ENCODE data around the gene TXNDC11.

The TXNDC11 gene

DNA sequence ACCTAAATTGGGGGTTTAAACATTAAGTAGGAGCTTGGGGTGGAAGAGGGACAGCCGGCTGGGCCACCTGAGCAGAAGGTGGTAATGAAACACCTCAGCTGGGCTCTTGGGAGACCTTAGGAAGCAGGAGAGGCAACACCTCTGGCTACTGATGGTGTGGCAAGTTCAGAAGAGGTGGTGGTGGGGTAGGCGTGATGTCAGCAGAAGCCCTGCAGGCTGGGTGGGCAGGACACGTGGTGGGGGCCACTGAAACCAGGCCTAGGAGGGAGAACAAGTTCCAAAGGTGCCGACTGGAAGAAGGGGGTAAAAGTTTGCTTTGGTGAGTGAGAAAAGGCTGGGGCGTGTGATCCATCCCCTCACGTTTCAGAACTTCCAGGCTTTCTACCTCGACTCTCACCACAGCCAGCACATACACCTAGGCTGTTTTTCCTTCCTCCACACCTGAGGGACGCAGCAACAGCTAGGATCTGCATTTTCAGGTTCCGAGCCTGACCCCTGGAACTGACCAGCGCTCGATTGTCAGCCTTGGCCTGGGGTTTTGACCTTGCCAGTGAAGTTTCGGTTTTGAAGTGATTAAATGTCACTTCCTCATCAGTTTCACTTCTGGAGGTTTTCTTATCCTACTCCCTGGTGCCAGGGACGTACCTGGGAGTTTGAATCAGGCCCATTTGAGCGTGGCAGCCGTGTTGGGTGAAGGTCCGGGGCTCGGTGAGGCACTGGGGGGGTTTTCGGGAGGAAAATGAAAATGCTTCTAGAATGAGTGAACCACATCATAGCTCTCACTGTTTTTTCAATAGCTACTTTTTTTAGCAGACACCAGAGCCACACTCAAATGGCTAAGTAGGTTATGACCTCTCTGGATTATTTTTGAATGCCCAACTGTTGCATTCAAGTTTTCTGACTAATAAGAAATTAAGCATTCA, 64.4 kb downstream of the TXNDC11 start:
- H3K4ac ChIP-seq (ENCODE audit: low read depth, low read length), result no peak overlapping the region
- H3K9ac ChIP-seq (ENCODE audit: low read length), result no peak overlapping the region
- no peaks in the 10 kb centered on the region for H3K27me3 ChIP-seq (ENCODE audit: insufficient read depth, low read length)
- peaks cover 2% of the 10 kb centered on the region for H3K9me3 ChIP-seq (ENCODE audit: insufficient read depth, low read depth, low read length)
- H3K4me2 ChIP-seq (ENCODE audit: low read length), result no peak overlapping the region
- no peak overlapping the region for H4K12ac ChIP-seq (ENCODE audit: low read depth, low read length)
- H2BK5ac ChIP-seq (ENCODE audit: low read depth, low read length, poor library complexity), result no peak overlapping the region
- no peak overlapping the region for H3K23ac ChIP-seq (ENCODE audit: low read length)
- H2BK120ac ChIP-seq (ENCODE audit: insufficient read depth, low read length, poor library complexity), result no peak overlapping the region
- H3K79me2 ChIP-seq (ENCODE audit: control insufficient read depth, insufficient read depth, low read length, poor library complexity), result peaks cover 2% of the 10 kb centered on the region
- no peak overlapping the region for H4K8ac ChIP-seq (ENCODE audit: low read depth, low read length)
- peaks cover 43 to 44% of the 10 kb centered on the region in 2 experiments for H3K36me3 ChIP-seq (ENCODE audit: control insufficient read depth in 1 of 2, insufficient read depth in 2 of 2, low read length in 2 of 2)
- WGBS (ENCODE audit: extremely low coverage, insufficient coverage, insufficient read length), result no CpG with 5 or more reads among the region's 18 CpGs
- no peak overlapping the region for H2BK12ac ChIP-seq (ENCODE audit: low read length)
- H2AK5ac ChIP-seq (ENCODE audit: low read length), result no peak overlapping the region
- no peak for DNase-seq
- H3K18ac ChIP-seq (ENCODE audit: low read length), result peak overlapping the region; percentile 24
- H3K4me1 ChIP-seq (ENCODE audit: control insufficient read depth in 1 of 2, insufficient read depth in 2 of 2, low read length in 2 of 2), result peaks cover 28 to 34% of the 10 kb centered on the region in 2 experiments
- no peak overlapping the region for H4K91ac ChIP-seq (ENCODE audit: low read depth, low read length)
- H3K14ac ChIP-seq (ENCODE audit: low read length), result no peak overlapping the region
- no peak overlapping the region for H3K4me3 ChIP-seq (ENCODE audit: low read depth, low read length)
- H3K79me1 ChIP-seq (ENCODE audit: low read length), result no peaks in the 10 kb centered on the region
- no peak overlapping the region for H2AFZ ChIP-seq (ENCODE audit: insufficient read depth, low read length, poor library complexity)
- H3K27ac ChIP-seq (ENCODE audit: low read depth, low read length), result no peak overlapping the region

GRCh38 chr16:11677451-11677951, 65.2 kb downstream of the TXNDC11 start:
- Histone ChIP-seq H2BK120ac (ENCODE audit: insufficient read depth, low read length, poor library complexity) (no peak overlapping the region), H3K4ac (ENCODE audit: low read depth, low read length) (no peak overlapping the region), H4K91ac (ENCODE audit: low read depth, low read length) (no peak overlapping the region), H3K79me1 (ENCODE audit: low read length) (peaks cover 1% of the 10 kb centered on the region), H3K79me2 (ENCODE audit: control insufficient read depth, insufficient read depth, low read length, poor library complexity) (peaks cover 2% of the 10 kb centered on the region), H4K12ac (ENCODE audit: low read depth, low read length) (no peak overlapping the region), H3K27me3 (ENCODE audit: insufficient read depth, low read length) (no peaks in the 10 kb centered on the region), H3K4me3 (ENCODE audit: low read depth, low read length) (no peak overlapping the region), H3K14ac (ENCODE audit: low read length) (no peak overlapping the region), H3K9ac (ENCODE audit: low read length) (no peak overlapping the region), H3K27ac (ENCODE audit: low read depth, low read length) (no peak overlapping the region), H3K23ac (ENCODE audit: low read length) (no peak overlapping the region), H3K4me1 (ENCODE audit: control insufficient read depth in 1 of 2, insufficient read depth in 2 of 2, low read length in 2 of 2) (peaks cover 35 to 41% of the 10 kb centered on the region in 2 experiments), H4K8ac (ENCODE audit: low read depth, low read length) (no peak overlapping the region), H2AK5ac (ENCODE audit: low read length) (no peak overlapping the region), H3K4me2 (ENCODE audit: low read length) (no peak overlapping the region), H2BK12ac (ENCODE audit: low read length) (no peak overlapping the region), H2AFZ (ENCODE audit: insufficient read depth, low read length, poor library complexity) (no peak overlapping the region), H2BK5ac (ENCODE audit: low read depth, low read length, poor library complexity) (no peak overlapping the region), H3K36me3 (ENCODE audit: control insufficient read depth in 1 of 2, insufficient read depth in 2 of 2, low read length in 2 of 2) (peaks cover 40 to 42% of the 10 kb centered on the region in 2 experiments), H3K9me3 (ENCODE audit: insufficient read depth, low read depth, low read length) (peaks cover 2% of the 10 kb centered on the region), H3K18ac (ENCODE audit: low read length) (peak overlapping the region; percentile 25)
- no CpG with 5 or more reads among the region's 9 CpGs for WGBS (ENCODE audit: extremely low coverage, insufficient coverage, insufficient read length)
- DNase-seq, result no peak

DNA sequence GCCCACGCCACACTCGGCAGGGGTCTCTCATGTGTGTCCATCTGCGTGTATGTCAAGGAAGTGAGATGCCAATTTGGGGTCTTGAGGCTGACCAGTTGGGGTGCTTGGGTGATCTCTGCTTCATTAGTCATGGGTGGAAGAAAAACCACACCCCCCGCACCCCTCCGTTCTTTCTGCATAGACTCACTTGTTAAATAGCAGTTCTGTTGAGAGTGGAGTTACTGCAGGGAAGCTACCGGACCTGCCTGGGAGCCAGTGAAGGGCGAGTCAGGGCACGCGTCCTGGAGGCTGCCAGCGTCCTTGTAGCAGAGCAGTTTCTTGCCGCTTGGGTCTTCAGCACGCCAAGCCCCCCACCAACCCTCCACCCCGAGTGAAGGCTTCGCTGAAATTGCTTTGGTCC, 65.9 kb downstream of the TXNDC11 start:
- Histone ChIP-seq H3K9ac (ENCODE audit: low read length) (no peak overlapping the region), H2AK5ac (ENCODE audit: low read length) (no peak overlapping the region), H4K12ac (ENCODE audit: low read depth, low read length) (no peak overlapping the region), H3K18ac (ENCODE audit: low read length) (peak overlapping the region; percentile 17), H3K79me2 (ENCODE audit: control insufficient read depth, insufficient read depth, low read length, poor library complexity) (peaks cover 6% of the 10 kb centered on the region), H3K9me3 (ENCODE audit: insufficient read depth, low read depth, low read length) (peaks cover 2% of the 10 kb centered on the region), H3K4me3 (ENCODE audit: low read depth, low read length) (no peak overlapping the region), H3K23ac (ENCODE audit: low read length) (no peak overlapping the region), H4K8ac (ENCODE audit: low read depth, low read length) (no peak overlapping the region), H4K91ac (ENCODE audit: low read depth, low read length) (no peak overlapping the region), H3K79me1 (ENCODE audit: low read length) (peaks cover 2% of the 10 kb centered on the region), H3K36me3 (ENCODE audit: control insufficient read depth in 1 of 2, insufficient read depth in 2 of 2, low read length in 2 of 2) (peaks cover 38 to 39% of the 10 kb centered on the region in 2 experiments), H2AFZ (ENCODE audit: insufficient read depth, low read length, poor library complexity) (no peak overlapping the region), H2BK5ac (ENCODE audit: low read depth, low read length, poor library complexity) (peak overlapping the region; percentile 27), H3K4ac (ENCODE audit: low read depth, low read length) (no peak overlapping the region), H2BK120ac (ENCODE audit: insufficient read depth, low read length, poor library complexity) (no peak overlapping the region), H3K27ac (ENCODE audit: low read depth, low read length) (no peak overlapping the region), H3K14ac (ENCODE audit: low read length) (no peak overlapping the region), H3K4me1 (ENCODE audit: control insufficient read depth in 1 of 2, insufficient read depth in 2 of 2, low read length in 2 of 2) (peaks cover 36 to 45% of the 10 kb centered on the region in 2 experiments), H2BK12ac (ENCODE audit: low read length) (no peak overlapping the region), H3K4me2 (ENCODE audit: low read length) (no peak overlapping the region), H3K27me3 (ENCODE audit: insufficient read depth, low read length) (no peaks in the 10 kb centered on the region)
- WGBS (ENCODE audit: extremely low coverage, insufficient coverage, insufficient read length), result no CpG with 5 or more reads among the region's 14 CpGs
- no peak for DNase-seq

- Histone ChIP-seq H3K9me3 (ENCODE audit: insufficient read depth, low read depth, low read length) (peaks cover 2% of the 10 kb centered on the region), H2BK120ac (ENCODE audit: insufficient read depth, low read length, poor library complexity) (no peak overlapping the region), H2AK5ac (ENCODE audit: low read length) (peak overlapping the region; percentile 11), H3K4me1 (ENCODE audit: control insufficient read depth in 1 of 2, insufficient read depth in 2 of 2, low read length in 2 of 2) (peaks cover 36 to 42% of the 10 kb centered on the region in 2 experiments), H3K79me2 (ENCODE audit: control insufficient read depth, insufficient read depth, low read length, poor library complexity) (peaks cover 6% of the 10 kb centered on the region), H4K12ac (ENCODE audit: low read depth, low read length) (no peak overlapping the region), H2AFZ (ENCODE audit: insufficient read depth, low read length, poor library complexity) (no peak overlapping the region), H3K36me3 (ENCODE audit: control insufficient read depth in 1 of 2, insufficient read depth in 2 of 2, low read length in 2 of 2) (peaks cover 38 to 39% of the 10 kb centered on the region in 2 experiments), H4K91ac (ENCODE audit: low read depth, low read length) (no peak overlapping the region), H3K23ac (ENCODE audit: low read length) (no peak overlapping the region), H3K4me2 (ENCODE audit: low read length) (no peak overlapping the region), H3K4ac (ENCODE audit: low read depth, low read length) (no peak overlapping the region), H3K27me3 (ENCODE audit: insufficient read depth, low read length) (no peaks in the 10 kb centered on the region), H3K4me3 (ENCODE audit: low read depth, low read length) (no peak overlapping the region), H3K27ac (ENCODE audit: low read depth, low read length) (peak overlapping the region; percentile 11), H3K9ac (ENCODE audit: low read length) (no peak overlapping the region), H2BK12ac (ENCODE audit: low read length) (no peak overlapping the region), H3K18ac (ENCODE audit: low read length) (peak overlapping the region; percentile 17), H2BK5ac (ENCODE audit: low read depth, low read length, poor library complexity) (no peak overlapping the region), H3K14ac (ENCODE audit: low read length) (no peak overlapping the region), H4K8ac (ENCODE audit: low read depth, low read length) (no peak overlapping the region), H3K79me1 (ENCODE audit: low read length) (peaks cover 2% of the 10 kb centered on the region)
- DNase-seq, result peak; percentile 84 to 90
- WGBS (ENCODE audit: extremely low coverage, insufficient coverage, insufficient read length), result no CpG with 5 or more reads among the region's 42 CpGs
Observed at GRCh38 chr16:11675561-11676511, 66.8 kb downstream of the TXNDC11 start.
